Frontal cortex (tissue), 4 donors: ENCODE results near the gene UBE2Z. TPM values are rescaled to one million over a fixed set of nuclear protein-coding genes. Genes with fewer than 3 reads are reported as not detected.
A peak's percentile ranks its signal among the peaks of the same experiment; 100 is the strongest.

Source experiments
- DNase-seq, 2 donors: peaks; one replicate each; pipeline ENCODE4 v3.0.0; 2012; ENCODE audit warnings: low spot score in 2 of 2
- FAIRE-seq: peaks from 2 replicates; lab custom pipeline; 2012; peaks lifted over from hg19 to GRCh38; lab: Jason Lieb, UNC
- total RNA-seq: library from RNA; depleted of rRNA; stranded (reverse); fragments of >200 nt; gene quantifications from one replicate; pipeline ENCODE4 v1.2.3, GENCODE V29; 2014
- donor health status: control.
- donor health status: control.
- donor health status: control.

Gene UBE2Z
- total RNA-seq, 1 donor from 2014 or later, result 52.2 TPM

DNA sequence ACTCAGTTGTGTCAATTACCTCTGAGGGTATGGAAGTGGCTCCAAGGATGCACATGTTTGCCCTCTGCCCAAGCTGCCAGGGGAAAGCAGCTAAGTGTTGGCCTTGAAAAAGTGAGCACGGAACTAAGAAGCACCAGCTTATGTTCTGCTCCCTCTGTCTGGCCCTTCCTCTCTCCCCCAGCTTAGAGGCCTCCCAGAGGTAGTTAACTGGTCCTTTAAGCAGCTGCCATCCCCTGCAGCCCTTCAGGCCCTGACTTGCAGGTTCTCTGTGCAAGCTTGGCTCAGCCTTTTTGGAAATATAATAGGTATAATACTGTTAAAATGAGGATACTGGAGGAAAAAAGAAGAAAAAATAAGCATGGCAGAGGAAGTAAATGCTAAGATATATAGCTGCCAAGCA is 7.0 kb upstream of the UBE2Z start:
- FAIRE-seq, result no peak

GRCh38 chr17:48903401-48903800 is 4.8 kb upstream of the UBE2Z start:
- FAIRE-seq (no peak), DNase-seq (no peak)

More for the DNA sequence above, 7.0 kb upstream of the UBE2Z start:
- no peak for DNase-seq

GRCh38 chr17:48904428-48904827 is 3.8 kb upstream of the UBE2Z start:
- no peak for DNase-seq
- FAIRE-seq, result no peak

DNA sequence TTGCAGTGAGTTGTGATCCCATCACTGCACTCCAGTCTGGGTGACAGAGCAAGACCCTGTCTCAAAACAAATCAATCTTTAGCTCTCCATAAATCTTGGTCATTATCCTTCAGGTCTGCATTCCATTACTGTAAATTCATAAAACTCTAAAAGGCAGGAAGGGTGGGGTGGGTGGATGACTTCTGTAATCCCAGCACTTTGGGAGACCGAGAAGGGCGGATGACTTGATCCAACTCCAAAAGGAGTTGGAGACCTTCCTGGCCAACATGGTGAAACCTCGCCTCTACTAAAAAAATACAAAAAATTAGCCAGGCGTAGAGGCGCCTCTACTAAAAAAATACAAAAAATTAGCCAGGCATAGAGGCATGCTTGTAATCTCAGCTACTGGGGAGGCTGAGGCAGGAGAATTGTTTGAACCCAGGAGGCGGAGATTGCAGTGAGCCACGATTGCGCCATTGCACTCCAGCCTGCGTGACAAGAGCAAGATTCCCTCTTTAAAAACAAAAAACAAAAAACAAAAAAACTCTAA is 2.2 kb upstream of the UBE2Z start:
- DNase-seq (no peak), FAIRE-seq (no peak)

DNA sequence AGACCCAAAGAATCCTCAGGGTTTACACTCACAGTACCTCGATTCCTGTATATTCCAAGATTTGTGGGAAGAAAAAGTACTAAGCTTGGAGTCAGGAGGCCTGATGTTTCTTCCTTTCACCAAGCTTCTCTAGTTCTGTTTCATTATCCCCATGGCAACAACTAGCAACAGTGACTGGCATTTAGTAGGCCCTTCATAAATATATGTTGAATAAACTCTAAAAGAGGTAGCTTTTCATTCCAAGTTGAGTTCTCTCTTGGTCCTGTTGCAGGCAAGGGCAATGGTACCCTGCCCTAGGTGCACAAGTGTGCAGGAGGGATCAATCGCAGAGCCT is 527 bp upstream of the UBE2Z start:
- DNase-seq (peak in 1 of 2 donors; percentile 38), FAIRE-seq (no peak)

GRCh38 chr17:48908853-48909394 is 717 bp downstream of the UBE2Z start:
- no peak for FAIRE-seq
- peak; percentile 45 to 54 for DNase-seq

DNA sequence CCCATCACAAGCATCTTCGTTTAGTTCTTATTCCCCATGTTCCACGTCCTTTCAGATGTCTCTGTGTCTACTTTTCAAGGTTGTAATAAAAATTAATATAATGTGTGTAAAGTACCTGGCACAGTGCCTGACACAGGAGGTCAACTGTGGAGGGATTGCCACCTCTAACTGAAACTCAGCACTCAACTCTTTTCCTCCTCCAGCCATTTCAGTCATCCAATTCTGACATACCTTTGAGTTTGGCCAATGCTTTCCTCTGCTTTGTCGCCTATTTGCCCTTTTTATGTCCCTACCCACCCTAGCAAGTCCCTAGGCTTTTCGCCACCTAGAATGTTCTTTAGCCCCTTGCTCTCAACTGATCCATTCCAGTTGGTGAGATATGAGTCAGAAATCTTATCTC is 1.6 kb downstream of the UBE2Z start:
- FAIRE-seq, result no peak
- no peak for DNase-seq

GRCh38 chr17:48910370-48910769 is 2.2 kb downstream of the UBE2Z start:
- peak in 1 of 2 donors; percentile 57 for DNase-seq
- FAIRE-seq, result no peak

- no peak for DNase-seq
- FAIRE-seq, result no peak
Observed at GRCh38 chr17:48912476-48912875, 4.3 kb downstream of the UBE2Z start.

DNA sequence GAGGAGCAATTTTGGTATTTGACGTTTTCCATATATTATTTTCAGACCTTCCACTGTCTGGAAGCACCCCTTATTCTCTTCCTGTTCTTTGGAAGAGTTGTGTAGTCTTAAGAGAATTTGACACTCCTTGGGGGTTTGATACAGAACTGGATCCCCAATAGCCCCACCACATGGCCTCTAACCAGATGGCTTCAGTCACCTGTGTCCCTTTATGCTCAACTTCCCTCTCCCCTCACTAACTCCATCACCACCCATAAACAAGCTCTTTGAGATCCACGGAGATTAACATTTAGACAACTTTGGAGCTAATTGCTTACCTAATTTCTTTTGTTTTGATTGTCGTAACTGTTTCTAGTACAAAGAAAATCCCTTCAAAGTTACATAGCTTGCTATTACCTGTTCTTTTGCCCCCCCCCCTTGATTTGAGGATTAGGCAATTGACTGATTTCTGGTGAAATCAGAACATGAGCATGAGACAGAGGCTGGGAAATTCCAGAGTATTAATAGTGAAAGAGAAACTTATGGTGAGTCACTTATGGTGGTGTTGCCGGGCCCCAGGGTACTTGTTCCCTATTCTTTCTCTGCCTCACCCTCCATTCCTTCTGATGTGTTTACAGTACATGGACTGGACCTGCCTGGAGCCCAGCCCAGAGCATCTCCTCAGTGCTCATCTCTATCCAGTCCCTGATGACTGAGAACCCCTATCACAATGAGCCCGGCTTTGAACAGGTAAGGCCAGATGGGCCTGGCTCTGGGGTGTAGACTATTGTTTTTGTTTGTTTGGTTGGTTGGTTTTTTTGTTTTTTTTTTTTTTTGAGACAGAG is 7.5 kb downstream of the UBE2Z start:
- no peak for DNase-seq
- FAIRE-seq, result no peak

DNA sequence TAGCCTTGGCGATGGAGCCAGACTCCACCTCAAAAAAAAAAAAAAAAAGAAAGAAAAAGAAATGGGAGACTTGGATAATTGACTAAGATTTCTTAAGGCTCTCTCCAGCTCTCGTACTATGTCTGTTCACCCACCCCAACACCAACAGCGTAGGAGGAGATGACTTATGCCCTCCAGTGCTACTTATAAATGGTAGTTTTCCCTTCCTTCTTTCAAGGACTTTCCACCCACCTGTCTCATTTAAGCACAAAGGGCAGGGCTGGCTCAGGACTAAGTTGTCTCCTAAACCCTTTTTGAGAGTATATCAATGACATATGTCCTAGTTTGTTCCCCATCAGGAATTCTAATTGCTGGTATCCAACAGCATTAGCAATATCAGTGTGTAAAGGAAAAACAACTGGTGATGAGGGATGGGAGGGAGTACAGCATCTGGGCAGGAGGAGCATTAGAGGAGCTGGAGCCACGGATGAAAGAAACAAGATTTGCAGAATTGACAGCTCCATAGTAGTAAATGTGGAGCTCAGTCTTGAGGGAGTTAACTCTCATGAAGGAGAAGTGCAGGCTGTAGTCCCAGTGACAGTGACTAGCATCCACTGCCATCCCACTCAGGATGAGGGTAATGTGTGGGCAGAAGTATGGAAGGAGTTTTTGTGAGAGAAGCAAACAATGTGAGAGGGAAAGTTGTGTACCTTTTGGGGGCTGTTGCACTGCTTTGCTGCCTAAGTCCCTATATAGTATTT is 17.2 kb downstream of the UBE2Z start:
- FAIRE-seq (no peak), DNase-seq (no peak)

GRCh38 chr17:48925991-48926342 is 17.8 kb downstream of the UBE2Z start:
- FAIRE-seq, result no peak
- DNase-seq, result no peak

GRCh38 chr17:48927978-48928745 is 20.0 kb downstream of the UBE2Z start:
- no peak for DNase-seq
- FAIRE-seq, result no peak

- FAIRE-seq, result no peak
- DNase-seq, result no peak
Observed at GRCh38 chr17:48928876-48929811, 20.9 kb downstream of the UBE2Z start.

DNA sequence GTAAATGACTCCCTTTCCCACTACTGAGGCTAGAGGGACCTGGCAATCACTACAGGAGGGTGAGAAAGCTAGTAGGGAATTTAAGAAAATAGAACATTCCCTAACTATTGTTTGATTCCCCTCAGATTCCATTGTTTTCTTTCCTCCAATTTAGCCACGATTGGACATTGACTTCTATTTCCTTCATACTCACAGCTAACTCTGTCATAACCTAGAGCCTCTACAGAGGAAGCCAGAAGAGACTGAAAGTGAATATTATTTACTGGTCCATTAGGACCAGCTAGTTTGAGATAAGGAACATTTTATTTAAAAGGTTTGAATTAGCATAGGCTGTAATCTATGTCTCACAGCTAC is 21.6 kb downstream of the UBE2Z start:
- no peak for FAIRE-seq
- DNase-seq, result no peak

GRCh38 chr17:48930435-48930873 is 22.2 kb downstream of the UBE2Z start:
- DNase-seq (no peak), FAIRE-seq (no peak)

- no peak for FAIRE-seq
Observed at GRCh38 chr17:48933035-48933434, 24.8 kb downstream of the UBE2Z start.

GRCh38 chr17:48944515-48945260 is 36.5 kb downstream of the UBE2Z start, which contains the start of gene SNF8:
TSS of gene SNF8 (minus strand) at chr17:48944842. CDS start at chr17:48944734, 108 bp downstream.
- peak; percentile 90 to 95 for DNase-seq
- no peak for FAIRE-seq

More at GRCh38 chr17:48933035-48933434, 24.8 kb downstream of the UBE2Z start:
- no peak for DNase-seq
